Large intestine (tissue), 3 donors: ENCODE results near the gene SLCO1A2. TPM values are rescaled to one million over a fixed set of nuclear protein-coding genes. Genes with fewer than 3 reads are reported as not detected.

ENCODE experiments used
- DNase-seq, 2 donors: peaks; one replicate each; pipeline versions ENCODE4 v3.0.0 to v3.0.0-alpha.2; 2013
- H3K27ac ChIP-seq: one replicate; pipeline ENCODE4 v1.5.1; 2013; ENCODE audit warnings: low read length
- H3K27me3 ChIP-seq: 2 replicates; pipeline ENCODE4 v1.6.1; 2013; ENCODE audit warnings: low read length; ENCODE audit not compliant: control insufficient read depth, insufficient read depth
- H3K36me3 ChIP-seq: 2 replicates; pipeline ENCODE4 v1.6.1; 2013; ENCODE audit warnings: low read length; ENCODE audit not compliant: control insufficient read depth, insufficient read depth
- H3K4me1 ChIP-seq: one replicate; pipeline ENCODE4 v1.6.1; 2013; ENCODE audit warnings: low read length; ENCODE audit not compliant: control insufficient read depth, insufficient read depth
- H3K4me3 ChIP-seq: one replicate; pipeline ENCODE4 v1.5.1; 2013; ENCODE audit warnings: low read length
- H3K9me3 ChIP-seq: one replicate; pipeline ENCODE4 v1.6.1; 2013; ENCODE audit warnings: mild to moderate bottlenecking, low read depth, low read length, moderate library complexity; ENCODE audit not compliant: control insufficient read depth
- WGBS: methylation state at CpG from one replicate; pipeline ENCODE4 v1.1.5; 2013; ENCODE audit warnings: low lambda C conversion rate; ENCODE audit not compliant: insufficient coverage; 5-methylcytosine and 5-hydroxymethylcytosine counted together
- polyA plus RNA-seq: library from polyadenylated mRNA; unstranded; fragments of 120-200 nt; gene quantifications from one replicate; pipeline ENCODE4 v1.2.1, GENCODE V29; 2013

Gene SLCO1A2
- polyA plus RNA-seq, 1 donor = 0.06 TPM

DNA sequence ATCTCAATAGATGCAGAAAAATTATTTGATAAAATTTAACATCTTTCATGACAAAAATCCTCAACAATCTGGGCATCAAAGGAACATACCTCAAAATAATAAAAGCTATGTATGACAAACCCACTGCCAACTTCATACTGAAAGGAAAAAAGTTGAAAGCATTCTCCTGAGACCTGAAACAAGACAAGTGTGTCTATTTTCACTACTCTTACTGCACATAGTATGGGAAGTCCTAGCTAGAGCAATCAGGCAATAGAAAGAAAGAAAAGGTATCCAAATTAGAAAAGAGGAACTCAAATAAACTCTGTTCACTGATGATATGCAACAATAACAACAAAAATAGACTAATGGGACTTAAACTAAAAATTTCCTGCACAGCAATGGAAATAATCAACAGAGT lies 113.6 kb downstream of the SLCO1A2 start:
- no peak overlapping the region for H3K27ac ChIP-seq
- H3K4me3 ChIP-seq = no peak overlapping the region
- DNase-seq = no peak
- H3K36me3 ChIP-seq = no peaks in the 10 kb centered on the region
- H3K4me1 ChIP-seq = no peaks in the 10 kb centered on the region
- no peaks in the 10 kb centered on the region for H3K9me3 ChIP-seq
- no peaks in the 10 kb centered on the region for H3K27me3 ChIP-seq

- Histone ChIP-seq H3K4me3 (no peak overlapping the region), H3K4me1 (no peaks in the 10 kb centered on the region), H3K9me3 (no peaks in the 10 kb centered on the region), H3K27ac (no peak overlapping the region), H3K27me3 (no peaks in the 10 kb centered on the region), H3K36me3 (no peaks in the 10 kb centered on the region)
- WGBS = no CpG with 5 or more reads among the region's 3 CpGs
- DNase-seq = no peak
Measured at GRCh38 chr12:21220266-21220665, 114.5 kb downstream of the SLCO1A2 start.

DNA sequence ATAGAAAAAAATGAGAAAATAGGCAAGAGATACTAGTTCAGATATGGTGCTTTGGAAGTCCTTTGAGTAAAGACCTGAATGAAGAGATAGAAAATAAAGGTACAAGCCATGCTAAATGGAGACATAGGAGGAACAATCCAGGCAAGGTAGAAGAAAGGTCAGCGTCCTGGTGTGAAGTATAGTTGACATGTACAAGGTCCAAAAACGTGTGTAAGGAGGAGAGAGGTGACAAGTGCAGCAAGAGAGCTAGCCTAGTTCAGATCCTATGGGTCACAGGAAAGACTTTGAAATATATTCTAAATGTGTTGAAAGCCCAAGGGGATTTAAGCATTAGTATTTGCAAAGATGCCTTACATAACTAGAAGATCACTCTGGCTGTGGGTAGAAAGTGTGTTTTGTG lies 115.5 kb downstream of the SLCO1A2 start:
- Histone ChIP-seq H3K27me3 (no peaks in the 10 kb centered on the region), H3K4me3 (no peak overlapping the region), H3K9me3 (no peaks in the 10 kb centered on the region), H3K36me3 (no peaks in the 10 kb centered on the region), H3K4me1 (no peaks in the 10 kb centered on the region), H3K27ac (no peak overlapping the region)
- WGBS = 74% methylated on average over 2 of the region's 2 CpGs
- no peak for DNase-seq

Other genes starting within 250 kb of the SLCO1A2 start
- not detected for gene SLCO1B1, start 203.7 kb downstream of the SLCO1A2 start, polyA plus RNA-seq
- gene IAPP, start 38.0 kb upstream of the SLCO1A2 start, polyA plus RNA-seq = 0.10 TPM
- 21.3 TPM for gene PYROXD1, start 102.7 kb upstream of the SLCO1A2 start, polyA plus RNA-seq
- gene RECQL, start 166.7 kb upstream of the SLCO1A2 start, polyA plus RNA-seq = 22.3 TPM
- gene GOLT1B, start 166.9 kb upstream of the SLCO1A2 start, polyA plus RNA-seq = 28.2 TPM
- 3.5 TPM for gene SPX, start 191.4 kb upstream of the SLCO1A2 start, polyA plus RNA-seq